ENCODE measurements around the gene ETDC. TPM values are rescaled to one million over a fixed set of nuclear protein-coding genes. Genes with fewer than 3 reads are reported as not detected.

ETDC gene
- total RNA-seq, 1 donor from 2014 or later, result not detected

- no peak for DNase-seq
Measured at GRCh38 chrX:135346975-135347374, 37.7 kb downstream of the ETDC start.

- no peak for DNase-seq
Measured at GRCh38 chrX:135347381-135348016, 38.2 kb downstream of the ETDC start.

- DNase-seq, result no peak
Measured at GRCh38 chrX:135354288-135354687, 45.0 kb downstream of the ETDC start.

Other genes with a start within 250 kb of the ETDC start
- gene SMIM10L2B, start 210.8 kb upstream of the ETDC start, total RNA-seq, result 1.2 TPM
- gene ETDB, start 189.0 kb upstream of the ETDC start, total RNA-seq, result not detected
- not detected for gene CT55, start 138.1 kb upstream of the ETDC start, total RNA-seq
- gene ETDA, start 57.4 kb upstream of the ETDC start, total RNA-seq, result not detected
- gene ZNF75D, start 34.6 kb downstream of the ETDC start, total RNA-seq, result 11.8 TPM
- 24.2 TPM for gene ZNF449, start 35.3 kb downstream of the ETDC start, total RNA-seq
- 1.4 TPM for gene SMIM10L2A, start 112.5 kb downstream of the ETDC start, total RNA-seq
- gene INTS6L, start 211.2 kb downstream of the ETDC start, total RNA-seq, result 14.7 TPM